Measurements from ENCODE around the gene WDFY1. TPM values are rescaled to one million over a fixed set of nuclear protein-coding genes. Genes with fewer than 3 reads are reported as not detected.

Gene WDFY1
- total and polyA plus RNA-seq, 2 donors (not counting 1 experiment from before 2014, with no cell fraction given): 28.8 to 76.0 TPM

DNA sequence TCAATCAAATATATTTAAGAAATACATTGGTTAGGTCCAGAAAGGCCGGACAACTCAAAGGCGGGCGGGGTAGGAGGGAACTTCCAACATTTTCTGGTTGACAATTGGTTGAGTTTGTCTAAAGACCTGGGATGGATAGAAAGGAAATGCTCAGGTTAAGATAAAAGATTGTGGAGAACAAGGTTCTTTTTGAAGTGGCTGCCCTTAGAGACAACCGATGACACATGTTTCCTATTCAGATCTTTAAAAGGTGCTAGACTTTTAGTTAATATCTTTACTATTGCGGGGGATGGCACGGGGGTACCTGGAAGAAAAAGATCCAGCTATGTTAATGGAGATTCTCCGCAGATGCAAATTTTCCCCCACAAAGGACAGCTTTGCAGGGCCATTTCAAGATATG is 97.7 kb downstream of the WDFY1 start:
- Mint-ChIP-seq H3K27ac (no peak overlapping the region), H3K27me3 (no peaks in the 10 kb centered on the region), H3K4me3 (no peak overlapping the region), H3K9me3 (ENCODE audit: insufficient read depth) (peaks cover 13% of the 10 kb centered on the region), H3K4me1 (peaks cover 5% of the 10 kb centered on the region)
- TF ChIP-seq EZH2 (IDR thresholded peaks at IDR 0.05; ENCODE audit: borderline replicate concordance, insufficient read depth, low read depth, low read length, poor library complexity, severe bottlenecking) (no peak), CTCF (IDR thresholded peaks at IDR 0.05) (no peak)
- Histone ChIP-seq H3K4me1 (ENCODE audit: control insufficient read depth in 2 of 2, insufficient read depth in 2 of 2, low read length in 2 of 2) (no peaks in the 10 kb centered on the region), H3K9ac (ENCODE audit: low read length) (no peak overlapping the region), H3K36me3 (replicated peaks in 1 of 2; ENCODE audit: control extremely low read depth in 1 of 2, control insufficient read depth in 1 of 2, extremely low read depth in 1 of 2, insufficient read depth in 2 of 2, low read length in 1 of 2) (no peaks in the 10 kb centered on the region), H3K79me2 (ENCODE audit: control insufficient read depth, insufficient read depth, low read length) (no peaks in the 10 kb centered on the region), H2AFZ (ENCODE audit: insufficient read depth, low read depth, low read length, poor library complexity, severe bottlenecking) (no peak overlapping the region), H3K27ac (ENCODE audit: low read length in 2 of 2) (no peak overlapping the region), H3K27me3 (replicated peaks in 1 of 4; ENCODE audit: control extremely low read depth in 1 of 4, control insufficient read depth in 3 of 4, insufficient read depth in 4 of 4, low read length in 3 of 4) (no peaks in the 10 kb centered on the region), H3K4me2 (replicated peaks; ENCODE audit: low read depth, low read length, poor library complexity, severe bottlenecking) (no peak overlapping the region), H3K4me3 (ENCODE audit: control extremely low read depth in 1 of 5, extremely low read depth in 1 of 5, insufficient read depth in 1 of 5, low read depth in 2 of 5, low read length in 4 of 5) (no peak overlapping the region), H3K9me3 (ENCODE audit: control extremely low read depth in 1 of 3, control insufficient read depth in 2 of 3, insufficient read depth in 1 of 3, low read length in 2 of 3) (peaks cover 0 to 16% (median 0%) of the 10 kb centered on the region in 3 donors), H4K20me1 (ENCODE audit: control insufficient read depth, insufficient read depth, low read length, poor library complexity, severe bottlenecking) (no peaks in the 10 kb centered on the region)
- ChIA-PET POLR2A (no interaction called here), CTCF (interaction anchor here (1.5 to 1.8 kb wide), 2 partner anchors 8 to 12 kb away, joined by 5 read pairs; no protein-coding TSS in a partner anchor)
- DNase-seq (no peak), ATAC-seq (ENCODE audit: low read depth) (no peak)
- intact Hi-C loops (cut with micrococcal nuclease): no loop called here
- WGBS (ENCODE audit: insufficient coverage): 100% methylated on average over 4 of the region's 7 CpGs

- H3K27ac Mint-ChIP-seq: no peak overlapping the region
- Histone ChIP-seq H3K79me2 (ENCODE audit: control insufficient read depth, insufficient read depth, low read length) (no peaks in the 10 kb centered on the region), H3K9ac (ENCODE audit: low read length) (no peak overlapping the region), H3K4me1 (ENCODE audit: control insufficient read depth in 2 of 2, insufficient read depth in 2 of 2, low read length in 2 of 2) (peaks cover 3 to 7% of the 10 kb centered on the region in 2 donors), H3K27me3 (replicated peaks in 1 of 4; ENCODE audit: control extremely low read depth in 1 of 4, control insufficient read depth in 3 of 4, insufficient read depth in 4 of 4, low read length in 3 of 4) (no peaks in the 10 kb centered on the region), H3K36me3 (replicated peaks in 1 of 2; ENCODE audit: control extremely low read depth in 1 of 2, control insufficient read depth in 1 of 2, extremely low read depth in 1 of 2, insufficient read depth in 2 of 2, low read length in 1 of 2) (no peaks in the 10 kb centered on the region), H3K4me3 (ENCODE audit: control extremely low read depth in 1 of 5, extremely low read depth in 1 of 5, insufficient read depth in 1 of 5, low read depth in 2 of 5, low read length in 4 of 5) (no peak overlapping the region), H2AFZ (ENCODE audit: insufficient read depth, low read depth, low read length, poor library complexity, severe bottlenecking) (no peak overlapping the region), H4K20me1 (ENCODE audit: control insufficient read depth, insufficient read depth, low read length, poor library complexity, severe bottlenecking) (no peaks in the 10 kb centered on the region), H3K27ac (ENCODE audit: low read length in 2 of 2) (no peak overlapping the region), H3K9me3 (ENCODE audit: control extremely low read depth in 1 of 3, control insufficient read depth in 2 of 3, insufficient read depth in 1 of 3, low read length in 2 of 3) (peaks cover 0 to 11% (median 0%) of the 10 kb centered on the region in 3 donors), H3K4me2 (replicated peaks; ENCODE audit: low read depth, low read length, poor library complexity, severe bottlenecking) (no peak overlapping the region)
- peaks cover 13% of the 10 kb centered on the region for H3K9me3 Mint-ChIP-seq (ENCODE audit: insufficient read depth)
- no peak for ATAC-seq (ENCODE audit: low read depth)
- no peaks in the 10 kb centered on the region for H3K27me3 Mint-ChIP-seq
- ChIA-PET POLR2A (no interaction called here), CTCF (interaction anchor here (1.5 kb wide), 1 partner anchor 13 kb away, joined by 5 read pairs; no protein-coding TSS in a partner anchor)
- TF ChIP-seq EZH2 (IDR thresholded peaks at IDR 0.05; ENCODE audit: borderline replicate concordance, insufficient read depth, low read depth, low read length, poor library complexity, severe bottlenecking) (no peak), CTCF (IDR thresholded peaks at IDR 0.05) (no peak)
- H3K4me3 Mint-ChIP-seq: no peak overlapping the region
- intact Hi-C loops (cut with micrococcal nuclease): no loop called here
- DNase-seq: no peak
- no CpG with 5 or more reads among the region's 1 CpG for WGBS (ENCODE audit: insufficient coverage)
- peaks cover 10% of the 10 kb centered on the region for H3K4me1 Mint-ChIP-seq
These were observed 98.6 kb downstream of the WDFY1 start for GRCh38 chr2:223846515-223846914.

All from B cell (primary cell).